ENCODE results near the gene SIX5. TPM values are rescaled to one million over a fixed set of nuclear protein-coding genes. Genes with fewer than 3 reads are reported as not detected.

The SIX5 gene
- total RNA-seq, 4 donors from 2014 or later = 4.2 to 20.3 (median 6.9) TPM

DNA sequence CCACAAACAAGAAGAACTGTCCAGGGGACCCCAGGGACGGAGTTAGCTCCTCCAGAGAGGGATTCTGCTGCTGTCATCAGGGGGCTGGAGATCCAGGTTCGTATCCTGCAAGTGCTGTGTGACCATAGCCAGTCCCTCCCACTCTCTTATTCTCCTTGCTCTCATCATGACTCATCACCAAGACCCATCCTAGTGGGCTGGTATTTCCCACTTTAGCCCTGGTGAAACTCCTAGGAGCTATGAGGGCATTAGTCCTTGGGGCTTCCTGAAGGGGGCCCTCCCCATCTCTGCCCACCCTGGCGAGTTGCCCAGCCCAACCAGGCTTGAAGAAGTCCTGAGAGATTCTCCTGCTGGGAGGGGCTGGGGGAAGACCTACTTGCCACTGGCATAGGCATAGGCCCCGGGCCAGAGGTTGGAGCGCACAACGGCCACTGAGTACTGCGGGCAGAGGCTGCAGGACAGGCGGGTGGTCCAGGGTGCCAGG, 31.1 kb upstream of the SIX5 start:
- no peak for TF ChIP-seq CTCF (IDR thresholded peaks at IDR 0.05; ENCODE audit: low read depth)

- no peak for TF ChIP-seq CTCF (IDR thresholded peaks at IDR 0.05; ENCODE audit: low read depth)
Observed at GRCh38 chr19:45798995-45799517, 30.0 kb upstream of the SIX5 start.

DNA sequence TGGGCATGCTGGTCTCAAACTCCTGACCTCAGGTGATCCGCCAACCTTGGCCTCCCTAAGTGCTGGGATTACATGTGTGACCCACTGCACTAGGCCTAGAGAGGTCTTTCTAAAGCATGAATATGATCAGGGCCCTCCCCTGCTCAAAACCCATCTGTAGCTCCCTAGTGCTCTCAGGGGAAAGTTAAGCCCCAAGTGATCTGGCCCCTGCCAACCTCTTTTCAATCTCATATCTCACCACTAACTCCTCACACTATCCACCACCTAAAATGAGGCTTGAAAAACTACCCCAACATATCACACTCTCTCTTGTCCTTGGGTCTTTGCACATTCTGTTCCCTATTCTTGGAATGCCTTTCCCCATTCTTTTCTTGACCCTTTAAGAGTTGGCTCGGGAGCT, 25.6 kb upstream of the SIX5 start:
- no peak for TF ChIP-seq CTCF (IDR thresholded peaks at IDR 0.05; ENCODE audit: low read depth)

- TF ChIP-seq CTCF (IDR thresholded peaks at IDR 0.05; ENCODE audit: low read depth) = no peak
Observed at GRCh38 chr19:45793876-45794275, 24.8 kb upstream of the SIX5 start.

- no peak for TF ChIP-seq CTCF (IDR thresholded peaks at IDR 0.05; ENCODE audit: low read depth)
Observed at GRCh38 chr19:45793178-45793564, 24.1 kb upstream of the SIX5 start.

GRCh38 chr19:45792470-45793177, 23.6 kb upstream of the SIX5 start, which contains the start of gene DMWD:
DMWD (minus strand) TSS chr19:45792845; CDS start chr19:45792756, 89 bp downstream.
- TF ChIP-seq CTCF (IDR thresholded peaks at IDR 0.05; ENCODE audit: low read depth) = no peak

- TF ChIP-seq CTCF (IDR thresholded peaks at IDR 0.05; ENCODE audit: low read depth) = no peak
Observed at GRCh38 chr19:45791744-45792469, 22.9 kb upstream of the SIX5 start.
